Measurements from ENCODE around the gene IPP.
"Not testable (repeated sequence)": the region's sequence is repeated elsewhere in the genome, so short reads cannot be mapped to it uniquely, and the experiment has no call there.

The IPP gene

DNA sequence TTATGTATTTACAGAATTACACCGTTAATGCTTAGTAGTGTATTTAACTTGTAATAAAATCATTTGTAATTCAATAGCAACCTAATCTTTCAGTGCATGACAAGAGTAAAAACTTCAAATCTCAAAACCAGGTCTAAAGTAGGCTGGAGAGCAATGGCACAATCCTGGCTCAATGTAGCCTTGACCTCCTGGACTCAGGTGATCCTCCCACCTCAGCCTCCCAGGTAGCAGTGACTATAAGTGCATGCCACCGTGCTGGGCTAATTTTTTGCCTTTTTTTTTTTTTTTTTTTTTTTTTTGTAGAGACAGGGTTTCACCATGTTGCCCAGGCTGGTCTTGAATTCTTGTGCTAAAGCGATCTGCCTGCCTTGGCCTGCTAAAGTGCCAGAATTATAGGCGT lies 11.3 kb downstream of the IPP start:
- no peak for DNase-seq

GRCh38 chr1:45730780-45731319 lies 19.6 kb downstream of the IPP start:
- no peak for DNase-seq

GRCh38 chr1:45730075-45730779 lies 20.2 kb downstream of the IPP start:
- DNase-seq: no peak

DNA sequence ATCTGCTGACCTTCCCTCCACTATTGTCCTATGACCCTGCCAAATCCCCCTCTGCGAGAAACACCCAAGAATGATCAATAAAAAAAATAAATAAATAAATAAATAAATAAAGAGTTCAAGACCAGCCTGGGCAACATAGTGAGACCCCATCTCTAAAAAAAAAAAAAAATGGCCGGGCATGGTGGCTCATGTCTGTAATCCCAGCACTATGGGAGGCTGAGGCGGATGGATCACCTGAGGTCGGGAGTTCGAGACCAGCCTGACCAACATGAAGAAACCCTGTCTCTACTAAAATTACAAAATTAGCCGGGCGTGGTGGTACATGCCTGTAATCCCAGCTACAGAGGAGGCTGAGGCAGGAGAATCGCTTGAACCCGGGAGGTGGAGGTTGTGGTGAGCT lies 24.4 kb downstream of the IPP start:
- DNase-seq: not testable (repeated sequence)

GRCh38 chr1:45723248-45723930 lies 27.1 kb downstream of the IPP start:
- DNase-seq: no peak

GRCh38 chr1:45722809-45723208 lies 27.6 kb downstream of the IPP start:
- DNase-seq: no peak

DNA sequence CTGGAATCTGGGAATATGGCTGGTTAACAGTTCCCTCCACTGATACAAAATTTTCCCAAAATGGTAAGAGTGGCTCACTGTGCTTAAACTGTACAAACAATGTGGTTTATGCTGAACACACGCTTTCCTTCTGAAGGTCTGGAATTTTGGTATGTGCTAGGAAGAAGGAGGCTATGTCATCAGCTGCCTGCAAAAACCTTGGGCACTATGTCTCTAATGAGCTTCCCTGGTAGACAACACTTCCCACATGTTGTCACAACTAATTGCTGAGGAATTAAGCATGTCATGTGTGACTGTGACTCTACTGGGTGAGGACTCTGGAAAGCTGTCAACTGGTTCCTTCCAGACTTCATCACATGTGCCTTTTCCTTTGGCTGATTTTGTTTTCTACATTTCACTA lies 29.2 kb downstream of the IPP start:
- no peak for DNase-seq

- DNase-seq: no peak
These were observed 32.2 kb downstream of the IPP start for GRCh38 chr1:45718289-45718688.

- not testable (repeated sequence) for DNase-seq
These were observed 33.1 kb downstream of the IPP start for GRCh38 chr1:45717386-45717785.

DNA sequence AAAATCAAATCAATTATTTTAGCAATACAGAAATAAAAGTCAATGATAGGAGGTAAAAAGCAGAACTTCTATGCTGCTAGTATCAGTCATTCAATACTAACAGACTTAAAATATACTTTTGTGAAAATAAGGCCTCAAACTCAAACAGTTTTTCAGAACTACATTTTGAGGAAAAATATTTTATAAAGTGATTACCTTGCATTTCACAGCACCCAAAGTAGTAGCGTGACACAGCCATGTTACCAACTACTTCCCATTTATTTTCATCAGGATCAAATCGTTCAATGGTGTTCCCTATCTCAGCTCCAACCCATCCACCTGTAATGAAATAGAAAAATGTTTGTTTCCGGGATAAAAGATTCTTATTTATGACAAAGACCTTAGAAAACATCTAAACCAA lies 33.8 kb downstream of the IPP start:
- no peak for DNase-seq

DNA sequence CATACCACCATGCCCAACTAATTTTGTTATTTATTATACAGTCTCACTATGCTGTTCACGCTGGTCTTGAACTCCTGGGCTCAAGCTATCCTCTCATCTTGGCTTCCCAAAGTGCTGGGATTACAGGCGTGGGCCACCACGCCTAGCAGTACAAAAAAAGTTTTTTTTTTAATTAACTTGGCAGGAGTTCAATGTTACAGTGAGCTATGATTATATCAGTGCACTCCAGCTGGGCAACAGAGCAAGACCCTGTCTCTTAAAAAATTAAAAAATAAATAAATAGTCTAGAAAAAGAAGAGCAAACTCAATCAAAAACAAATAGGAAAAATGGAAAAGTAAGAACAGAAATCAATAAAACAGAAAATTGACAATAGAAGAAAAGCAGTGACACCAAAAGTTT lies 36.7 kb downstream of the IPP start:
- no peak for DNase-seq

- no peak for DNase-seq
These were observed 45.8 kb downstream of the IPP start for GRCh38 chr1:45704637-45705036.

DNA sequence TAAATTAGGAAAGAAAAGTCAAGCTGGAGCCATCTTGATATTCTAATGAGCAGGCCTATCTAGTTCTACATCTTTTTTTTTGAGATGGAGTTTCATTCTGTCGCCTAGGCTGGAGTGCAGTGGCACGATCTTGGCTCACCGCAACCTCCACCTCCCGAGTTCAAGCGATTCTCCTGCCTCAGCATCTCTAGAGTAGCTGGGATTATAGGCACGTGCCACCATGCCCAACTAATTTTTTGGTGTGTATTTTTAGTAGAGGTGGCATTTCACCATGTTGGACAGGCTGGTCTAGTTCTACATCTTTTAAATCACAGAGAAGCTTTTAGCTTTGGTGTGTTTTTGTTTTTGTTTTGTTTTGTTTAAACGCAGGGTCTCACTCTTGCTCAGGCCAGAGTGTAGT lies 55.6 kb downstream of the IPP start:
- DNase-seq: no peak

DNA sequence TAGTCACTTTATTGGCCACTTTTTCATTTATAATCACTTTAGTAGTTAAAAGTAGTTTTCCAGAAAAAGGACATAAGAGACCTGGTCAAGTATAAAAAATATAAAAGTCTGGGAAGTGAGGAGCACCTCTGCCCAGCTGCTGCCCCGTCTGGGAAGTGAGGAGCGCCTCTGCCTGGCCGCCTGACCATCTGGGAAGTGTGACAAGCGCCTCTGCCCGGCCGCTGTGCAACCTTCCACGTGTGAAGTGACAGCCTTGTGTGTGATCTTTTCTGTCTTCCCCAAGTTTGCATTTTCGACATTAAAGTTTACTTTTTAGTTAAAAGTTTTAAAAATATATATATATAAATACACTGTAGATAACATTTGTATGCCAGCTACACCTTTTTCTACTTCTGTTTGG lies 56.6 kb downstream of the IPP start:
- DNase-seq: not testable (repeated sequence)

DNA sequence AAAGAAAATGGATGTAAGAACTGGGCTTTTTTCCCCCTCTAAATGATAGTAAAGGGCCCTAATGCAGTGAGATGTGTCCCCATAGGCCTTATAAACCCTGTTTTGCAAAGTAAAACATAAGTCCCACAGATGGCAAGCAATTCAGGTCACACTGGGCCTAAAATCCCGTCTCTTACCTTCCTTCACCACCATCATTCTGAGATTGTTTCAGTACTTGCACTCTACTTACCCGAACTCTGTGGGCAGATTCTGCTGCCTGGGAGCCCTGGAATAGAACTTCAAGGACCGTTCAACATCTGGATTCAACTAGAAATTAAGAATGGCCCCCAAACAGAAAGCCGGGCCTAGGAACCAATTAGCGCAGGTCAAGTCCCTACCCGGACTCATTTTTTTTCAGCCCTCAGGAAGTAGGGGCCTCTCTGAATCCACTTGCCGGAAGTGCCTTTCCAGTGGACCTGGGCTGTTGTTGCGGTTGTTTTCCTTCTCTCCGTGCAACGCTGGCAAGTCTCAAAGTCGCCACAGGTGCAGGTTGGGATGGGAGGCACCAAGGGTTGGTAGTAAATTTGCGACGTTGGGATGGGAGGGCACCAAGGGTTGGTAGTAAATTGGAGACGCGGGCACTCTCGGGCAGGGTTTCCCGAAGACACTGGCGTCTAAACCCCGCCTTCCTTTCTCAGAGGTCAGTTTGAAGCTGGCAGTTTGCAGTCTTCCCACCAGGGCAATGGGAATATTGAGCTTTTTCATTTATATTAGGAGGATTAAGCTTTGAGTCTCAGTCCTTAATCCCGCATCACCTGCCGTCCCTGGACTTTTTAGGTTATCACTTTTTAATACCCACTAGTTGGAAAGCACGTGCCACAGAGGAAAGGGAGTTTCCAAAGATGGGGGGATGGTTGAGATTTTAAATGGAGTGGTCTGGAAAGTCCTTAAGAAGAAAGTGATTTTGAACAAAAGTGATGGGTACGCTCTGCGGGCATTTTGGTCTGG lies 62.4 kb downstream of the IPP start, which contains the start of gene TMEM69:
Gene TMEM69 (plus strand): TSS at position 428 of the 987 bp plus-strand sequence. CDS start 2,888 bp downstream, outside the sequence.
- peak; percentile 73 to 75 for DNase-seq

GRCh38 chr1:45687014-45687753 lies 63.3 kb downstream of the IPP start:
- DNase-seq: peak; percentile 92

GRCh38 chr1:45686288-45687013 lies 64.0 kb downstream of the IPP start, which contains the start of gene GPBP1L1:
Gene GPBP1L1, minus strand, starts transcription at chr1:45686533. Its CDS starts 27,446 bp downstream, at chr1:45659087.
- DNase-seq: peak; percentile 96 to 98

- DNase-seq: peak; percentile 37 to 56
These were observed 64.5 kb downstream of the IPP start for GRCh38 chr1:45686015-45686287.

GRCh38 chr1:45685308-45686014 lies 65.0 kb downstream of the IPP start:
- DNase-seq: no peak

DNA sequence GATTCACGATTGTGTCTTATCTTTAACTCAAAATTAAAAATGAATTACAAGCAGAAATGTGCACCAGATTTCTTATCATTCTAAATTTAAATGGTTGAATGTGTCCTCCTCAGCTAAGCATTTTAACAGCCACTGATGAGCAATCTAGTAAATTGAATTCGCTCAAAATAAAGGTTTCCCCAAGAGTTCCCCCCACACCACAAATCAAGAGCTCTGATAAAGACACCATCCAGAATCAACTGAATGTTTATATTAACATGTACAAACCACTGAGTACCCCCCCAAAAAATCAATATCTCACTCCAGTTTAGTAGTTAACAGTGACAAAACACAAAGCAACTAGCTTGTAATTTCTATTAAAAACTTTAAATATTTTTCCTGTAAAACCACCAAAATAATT lies 66.1 kb downstream of the IPP start:
- no peak for DNase-seq

- no peak for DNase-seq
These were observed 67.5 kb downstream of the IPP start for GRCh38 chr1:45682942-45683341.
